NT2/D1 (cell line): ENCODE measurements around the gene PPP1R9A.

Experiments used
- YY1 ChIP-seq: IDR thresholded peaks from 2 replicates; pipeline ENCODE4 v1.6.1; 2011; ENCODE audit not compliant: insufficient read length, insufficient read depth
- ZNF274 ChIP-seq: IDR thresholded peaks from 2 replicates; pipeline ENCODE4 v1.6.1; 2011; ENCODE audit warnings: mild to moderate bottlenecking, low read depth, low read length

DNA sequence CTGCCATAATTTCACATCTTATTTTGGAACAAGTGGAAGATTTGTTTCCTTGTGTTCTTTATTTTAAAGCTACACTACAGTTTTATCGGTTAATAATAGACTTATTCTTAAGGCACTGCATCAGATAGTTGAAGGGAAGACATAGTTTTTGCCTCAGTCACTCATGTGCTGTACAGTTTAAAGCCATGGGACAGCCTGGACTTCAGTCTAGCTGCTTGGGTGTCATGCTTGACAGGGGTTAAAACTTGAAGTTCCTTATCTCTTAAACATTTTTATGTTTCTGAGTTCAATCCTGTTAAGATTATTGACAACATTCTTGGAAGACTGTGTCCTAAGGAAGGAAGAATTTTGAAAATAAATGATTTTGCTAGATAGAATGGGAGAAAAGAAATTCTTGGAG, 49.7 kb downstream of the PPP1R9A start:
- no peak for TF ChIP-seq ZNF274
- TF ChIP-seq YY1 = no peak
